Erythroblast (primary cell): ENCODE results near the gene FOCAD.

Experiments
- GATA1 ChIP-seq: IDR thresholded peaks from 2 replicates; pipeline ENCODE4 v1.6.1; 2011; ENCODE audit warnings: low read depth, mild to moderate bottlenecking, control low read depth, low read length, moderate library complexity
- POLR2A ChIP-seq: IDR thresholded peaks from 2 replicates; pipeline ENCODE4 v1.6.1; 2011; ENCODE audit warnings: mild to moderate bottlenecking, low read length

DNA sequence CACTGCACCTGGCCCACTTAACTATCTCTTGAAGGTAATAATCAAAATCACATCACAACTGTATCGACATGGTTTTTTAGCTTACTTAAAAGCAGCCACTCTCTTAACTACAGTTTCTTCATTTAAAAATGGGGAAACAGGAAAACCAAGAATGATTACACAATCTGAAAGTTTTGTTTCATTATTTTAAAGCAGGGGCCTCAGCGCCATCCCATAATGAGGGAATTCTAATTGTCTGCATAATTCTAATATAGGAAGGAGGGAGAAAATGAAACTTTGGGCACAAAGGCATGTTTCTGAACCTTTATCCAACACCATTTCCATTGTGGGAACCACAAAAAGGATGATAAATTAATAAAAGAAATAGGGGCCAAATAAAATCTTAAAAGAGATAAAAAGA is 339.8 kb downstream of the FOCAD start:
- TF ChIP-seq POLR2A (no peak), GATA1 (no peak)
